B cell (primary cell): Measurements from ENCODE around the gene TMEM129. TPM values are rescaled to one million over a fixed set of nuclear protein-coding genes. Genes with fewer than 3 reads are reported as not detected.

Experiments
- ATAC-seq: fragments of 200-7000 bp; cut with Tn5 transposase; one replicate; pipeline ENCODE4 v1.10.0; 2021; ENCODE audit warnings: low read depth, mild to moderate bottlenecking, moderate number of reproducible peaks, moderate library complexity
- CTCF ChIA-PET: fragments of 350-600 bp; sonication (Branson Sonifier 250); formaldehyde crosslinking; loops from one replicate; lab custom pipeline; 2021; ENCODE audit warnings: antibody characterized with exemption, inconsistent platforms; lab: Charles Lee
- POLR2A ChIA-PET: fragments of 350-600 bp; sonication (Branson Sonifier 250); formaldehyde crosslinking; loops from one replicate; lab custom pipeline; 2021; ENCODE audit warnings: antibody characterized with exemption; lab: Charles Lee
- DNase-seq: peaks from one replicate; pipeline ENCODE4 v3.0.0; 2013
- H2AFZ ChIP-seq: 2 replicates; pipeline ENCODE4 v1.6.1; 2012; ENCODE audit warnings: mild to moderate bottlenecking, low read depth, low read length; ENCODE audit not compliant: insufficient read depth, poor library complexity, severe bottlenecking
- H3K27ac ChIP-seq, 2 donors: 1 replicate in 1 of 2; 2 replicates in 1 of 2; pipeline ENCODE4 v1.5.1; 2012 to 2013; ENCODE audit warnings: low read length in 2 of 2, mild to moderate bottlenecking in 2 of 2, moderate library complexity in 1 of 2
- H3K27me3 ChIP-seq, 4 experiments: fragments of 200-600 bp in 1 of 4; sonication (generic) in 1 of 4; replicated peaks in 1 of 4; 1 replicate in 2 of 4; 2 replicates in 2 of 4; pipeline versions ENCODE4 v1.6.1 to v1.7.0; 2013 to 2016; ENCODE audit warnings: low read length in 3 of 4, mild to moderate bottlenecking in 2 of 4, mixed read lengths in 1 of 4, moderate library complexity in 1 of 4; ENCODE audit not compliant: insufficient read depth in 4 of 4, control insufficient read depth in 3 of 4; ENCODE audit errors: control extremely low read depth in 1 of 4
- H3K36me3 ChIP-seq, 2 experiments: replicated peaks in 1 of 2; 1 replicate in 1 of 2; 2 replicates in 1 of 2; pipeline versions ENCODE4 v1.6.1 to v1.7.1; 2013; ENCODE audit warnings: low read length in 1 of 2; ENCODE audit not compliant: insufficient read depth in 2 of 2, control insufficient read depth in 1 of 2; ENCODE audit errors: control extremely low read depth in 1 of 2, extremely low read depth in 1 of 2
- H3K4me1 ChIP-seq, 2 donors: fragments of 200-600 bp in 1 of 2; sonication (generic) in 1 of 2; 1 replicate in 1 of 2; 2 replicates in 1 of 2; pipeline versions ENCODE4 v1.5.1 to v1.6.1; 2013 to 2017; ENCODE audit warnings: low read length in 2 of 2; ENCODE audit not compliant: control insufficient read depth in 2 of 2, insufficient read depth in 2 of 2
- H3K4me2 ChIP-seq: replicated peaks from 2 replicates; pipeline ENCODE3; 2012; ENCODE audit warnings: mild to moderate bottlenecking, low read depth, low read length; ENCODE audit not compliant: poor library complexity, severe bottlenecking
- H3K4me3 ChIP-seq, 5 experiments: fragments of 200-600 bp in 1 of 5; sonication (generic) in 1 of 5; 1 replicate in 3 of 5; 2 replicates in 2 of 5; pipeline versions ENCODE4 v1.5.1 to v1.7.0; 2011 to 2016; ENCODE audit warnings: low read length in 4 of 5, mild to moderate bottlenecking in 4 of 5, low read depth in 2 of 5, control low read depth in 1 of 5, moderate library complexity in 1 of 5; ENCODE audit not compliant: insufficient read depth in 1 of 5; ENCODE audit errors: control extremely low read depth in 1 of 5, extremely low read depth in 1 of 5
- H3K79me2 ChIP-seq: fragments of 200-600 bp; sonication (generic); one replicate; pipeline ENCODE4 v1.6.0; 2016; ENCODE audit warnings: low read length; ENCODE audit not compliant: control insufficient read depth, insufficient read depth
- H3K9ac ChIP-seq: fragments of 200-600 bp; sonication (generic); 2 replicates; pipeline ENCODE4 v1.6.1; 2017; ENCODE audit warnings: mild to moderate bottlenecking, low read length, moderate library complexity
- H3K9me3 ChIP-seq, 3 donors: one replicate each; pipeline versions ENCODE4 v1.6.1 to v1.7.1; 2013; ENCODE audit warnings: low read length in 2 of 3; ENCODE audit not compliant: control insufficient read depth in 2 of 3, insufficient read depth in 1 of 3; ENCODE audit errors: control extremely low read depth in 1 of 3
- H4K20me1 ChIP-seq: 2 replicates; pipeline ENCODE4 v1.6.0; 2012; ENCODE audit warnings: mild to moderate bottlenecking, low read length; ENCODE audit not compliant: insufficient read depth, control insufficient read depth, poor library complexity, severe bottlenecking
- H3K27ac Mint-ChIP-seq: one replicate; pipeline ENCODE4 v1.8.0; 2021; ENCODE audit warnings: mixed read lengths
- H3K27me3 Mint-ChIP-seq: one replicate; pipeline ENCODE4 v1.8.0; 2021; ENCODE audit warnings: mixed read lengths
- H3K4me1 Mint-ChIP-seq: one replicate; pipeline ENCODE4 v1.8.0; 2021; ENCODE audit warnings: mixed read lengths
- H3K4me3 Mint-ChIP-seq: one replicate; pipeline ENCODE4 v1.8.0; 2021; ENCODE audit warnings: mixed read lengths
- H3K9me3 Mint-ChIP-seq: one replicate; pipeline ENCODE4 v1.8.0; 2022; ENCODE audit warnings: mixed read lengths; ENCODE audit not compliant: insufficient read depth
- EZH2 ChIP-seq: IDR thresholded peaks from 2 replicates; pipeline ENCODE4 v1.6.1; 2012; ENCODE audit warnings: borderline replicate concordance, low read depth, mild to moderate bottlenecking, moderate library complexity, low read length; ENCODE audit not compliant: insufficient read depth, poor library complexity, severe bottlenecking
- WGBS: methylation state at CpG from one replicate; pipeline ENCODE4 v1.1.5; 2013; ENCODE audit warnings: missing lambda C conversion rate; ENCODE audit not compliant: insufficient coverage; 5-methylcytosine and 5-hydroxymethylcytosine counted together
- intact Hi-C: fragments of 100-400 bp; cut with micrococcal nuclease; formaldehyde crosslinking; loops from one replicate; pipeline ENCODE4 v1.10.0; 2022
- polyA plus RNA-seq: library from polyadenylated mRNA; depleted of rRNA; stranded (reverse); fragments of >200 nt; gene quantifications from 2 replicates; pipeline ENCODE4 v1.2.3, GENCODE V29; 2012
- total RNA-seq, 2 donors: library from RNA; stranded (reverse); fragments of 120-200 nt in 1 of 2; gene quantifications; 1 replicate in 1 of 2; 2 replicates in 1 of 2; pipeline versions ENCODE4 v1.2.3 to v1.2.4, GENCODE V29; 2013 to 2022
- TF ChIP-seq, protein P1 (sequence below): fragments of 200-600 bp; IDR thresholded peaks from one replicate; pipeline ENCODE4 v1.8.0; 2022; ENCODE audit warnings: antibody characterized with exemption, mild to moderate bottlenecking

Gene TMEM129
- total and polyA plus RNA-seq, 2 donors (not counting 1 experiment from before 2014, with no cell fraction given): 41.0 to 76.5 TPM

- Histone ChIP-seq H3K36me3 (no peaks in the 10 kb centered on the region), H4K20me1 (no peaks in the 10 kb centered on the region), H3K9ac (peak overlapping the region; percentile 56), H3K9me3 (peaks cover 0 to 3% (median 0%) of the 10 kb centered on the region in 3 donors), H2AFZ (peak overlapping the region; percentile 84), H3K27ac (no peak overlapping the region), H3K4me2 (peak overlapping the region; percentile 77), H3K79me2 (no peaks in the 10 kb centered on the region), H3K27me3 (no peaks in the 10 kb centered on the region), H3K4me3 (peak overlapping the region; percentile 45 to 78 (median 61)), H3K4me1 (peaks cover 10 to 16% of the 10 kb centered on the region in 2 donors)
- Mint-ChIP-seq H3K27ac (peak overlapping the region; percentile 86), H3K9me3 (no peaks in the 10 kb centered on the region), H3K4me1 (peaks cover 10% of the 10 kb centered on the region), H3K4me3 (peak overlapping the region; percentile 94), H3K27me3 (no peaks in the 10 kb centered on the region)
- POLR2A ChIA-PET: interaction anchor here (0.9 kb wide), 2 partner anchors 29 to 41 kb away, joined by 3 to 4 read pairs; partner anchors contain the start of gene SLBP
- CTCF ChIA-PET: interaction anchor here (0.6 to 2.2 kb wide), 2 partner anchors 10 to 15 kb away, joined by 6 to 13 read pairs; no protein-coding TSS in a partner anchor
- ATAC-seq (no peak), DNase-seq (no peak)
- intact Hi-C loops: loop anchor here (5.0 kb wide), 1 partner anchor 109 kb away; the partner anchor contains the start of gene FGFR3
- no peak for TF ChIP-seq EZH2
- TF ChIP-seq, protein P1, sequence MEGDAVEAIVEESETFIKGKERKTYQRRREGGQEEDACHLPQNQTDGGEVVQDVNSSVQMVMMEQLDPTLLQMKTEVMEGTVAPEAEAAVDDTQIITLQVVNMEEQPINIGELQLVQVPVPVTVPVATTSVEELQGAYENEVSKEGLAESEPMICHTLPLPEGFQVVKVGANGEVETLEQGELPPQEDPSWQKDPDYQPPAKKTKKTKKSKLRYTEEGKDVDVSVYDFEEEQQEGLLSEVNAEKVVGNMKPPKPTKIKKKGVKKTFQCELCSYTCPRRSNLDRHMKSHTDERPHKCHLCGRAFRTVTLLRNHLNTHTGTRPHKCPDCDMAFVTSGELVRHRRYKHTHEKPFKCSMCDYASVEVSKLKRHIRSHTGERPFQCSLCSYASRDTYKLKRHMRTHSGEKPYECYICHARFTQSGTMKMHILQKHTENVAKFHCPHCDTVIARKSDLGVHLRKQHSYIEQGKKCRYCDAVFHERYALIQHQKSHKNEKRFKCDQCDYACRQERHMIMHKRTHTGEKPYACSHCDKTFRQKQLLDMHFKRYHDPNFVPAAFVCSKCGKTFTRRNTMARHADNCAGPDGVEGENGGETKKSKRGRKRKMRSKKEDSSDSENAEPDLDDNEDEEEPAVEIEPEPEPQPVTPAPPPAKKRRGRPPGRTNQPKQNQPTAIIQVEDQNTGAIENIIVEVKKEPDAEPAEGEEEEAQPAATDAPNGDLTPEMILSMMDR: no peak
- 1% methylated on average over 8 of the region's 13 CpGs for WGBS
Measured at GRCh38 chr4:1683261-1683735, 37.8 kb downstream of the TMEM129 start.

- no peak for ATAC-seq
- Histone ChIP-seq H3K36me3 (no peaks in the 10 kb centered on the region), H3K27ac (no peak overlapping the region), H3K9me3 (peaks cover 0 to 3% (median 0%) of the 10 kb centered on the region in 3 donors), H3K4me3 (peak overlapping the region in 4 of 5 experiments; percentile 59 to 78 (median 62)), H3K4me2 (peak overlapping the region; percentile 77), H4K20me1 (no peaks in the 10 kb centered on the region), H3K79me2 (no peaks in the 10 kb centered on the region), H2AFZ (peak overlapping the region; percentile 84), H3K4me1 (peaks cover 10 to 16% of the 10 kb centered on the region in 2 donors), H3K27me3 (no peaks in the 10 kb centered on the region), H3K9ac (peak overlapping the region; percentile 56)
- peak overlapping the region; percentile 44 for H3K27ac Mint-ChIP-seq
- H3K9me3 Mint-ChIP-seq: no peaks in the 10 kb centered on the region
- no peak for DNase-seq
- 94% methylated on average over 11 of the region's 13 CpGs for WGBS
- TF ChIP-seq, protein P1: no peak
- no peak for TF ChIP-seq EZH2
- H3K4me1 Mint-ChIP-seq: peaks cover 10% of the 10 kb centered on the region
- no peaks in the 10 kb centered on the region for H3K27me3 Mint-ChIP-seq
- H3K4me3 Mint-ChIP-seq: peak overlapping the region; percentile 94
- CTCF ChIA-PET: interaction anchor here (2.2 kb wide), 1 partner anchor 10 kb away, joined by 13 read pairs; no protein-coding TSS in a partner anchor
- intact Hi-C loops: loop anchor here (5.0 kb wide), 1 partner anchor 109 kb away; the partner anchor contains the start of gene FGFR3
- POLR2A ChIA-PET: interaction anchor here (0.9 kb wide), 2 partner anchors 29 to 42 kb away, joined by 3 to 4 read pairs; partner anchors contain the start of gene SLBP
Measured at GRCh38 chr4:1682860-1683259, 38.3 kb downstream of the TMEM129 start.
